GM08714 (cell line): ENCODE data around the gene RRH.
"Not testable (repeated sequence)": the region's sequence is repeated elsewhere in the genome, so short reads cannot be mapped to it uniquely, and the experiment has no call there.

Experiments
- H3K4me3 ChIP-seq: fragments of 200-500 bp; sonication (Bioruptor generic); 2 replicates; pipeline ENCODE4 v1.5.1; 2014; ENCODE audit warnings: mild to moderate bottlenecking, low read length, inconsistent platforms
- ZNF274 ChIP-seq: IDR thresholded peaks from 2 replicates; pipeline ENCODE4 v1.6.1; 2012; ENCODE audit warnings: mild to moderate bottlenecking, low read depth, low read length

Gene RRH

GRCh38 chr4:109864134-109864533 lies 36.4 kb downstream of the RRH start:
- no peak for TF ChIP-seq ZNF274

GRCh38 chr4:109870061-109870460 lies 42.3 kb downstream of the RRH start:
- no peak for TF ChIP-seq ZNF274
- H3K4me3 ChIP-seq, result no peak overlapping the region

More at GRCh38 chr4:109864134-109864533, 36.4 kb downstream of the RRH start:
- H3K4me3 ChIP-seq, result no peak overlapping the region

- H3K4me3 ChIP-seq, result no peak overlapping the region
- no peak for TF ChIP-seq ZNF274
Observed at GRCh38 chr4:109872065-109872464, 44.3 kb downstream of the RRH start.

DNA sequence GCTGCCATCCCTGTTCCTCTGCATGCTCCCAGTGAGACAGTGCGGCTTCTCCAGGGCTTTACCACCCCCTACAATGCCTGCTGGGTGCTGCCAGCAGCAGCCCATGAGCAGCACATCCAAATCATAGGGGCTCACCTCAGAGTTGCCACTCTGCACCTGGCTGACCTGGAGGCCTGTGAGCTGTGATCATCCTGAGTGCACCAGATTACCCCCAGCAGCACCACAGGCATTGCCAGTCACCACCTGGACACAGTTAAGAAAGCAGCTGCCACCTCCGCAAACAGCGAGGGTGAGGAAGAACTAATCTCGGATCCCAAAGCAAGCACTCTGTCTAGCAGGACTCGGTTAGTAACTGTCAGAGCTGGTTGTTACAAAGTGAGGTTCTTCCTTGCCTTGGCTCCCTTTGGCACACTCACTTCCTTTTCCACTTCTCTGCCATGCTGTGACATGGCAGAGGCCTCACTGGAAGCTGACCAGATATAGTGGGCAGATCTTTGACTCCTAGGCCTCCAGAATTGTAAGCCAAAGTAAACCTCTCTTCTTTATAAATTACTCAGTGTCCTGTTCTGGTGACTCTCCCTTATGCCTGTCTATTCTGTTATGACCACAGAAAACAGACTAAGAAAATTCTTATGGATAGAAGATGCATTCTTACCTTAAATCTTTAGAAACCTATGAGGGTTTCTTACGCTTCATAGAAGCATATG lies 45.3 kb downstream of the RRH start:
- H3K4me3 ChIP-seq, result no peak overlapping the region
- TF ChIP-seq ZNF274, result no peak

DNA sequence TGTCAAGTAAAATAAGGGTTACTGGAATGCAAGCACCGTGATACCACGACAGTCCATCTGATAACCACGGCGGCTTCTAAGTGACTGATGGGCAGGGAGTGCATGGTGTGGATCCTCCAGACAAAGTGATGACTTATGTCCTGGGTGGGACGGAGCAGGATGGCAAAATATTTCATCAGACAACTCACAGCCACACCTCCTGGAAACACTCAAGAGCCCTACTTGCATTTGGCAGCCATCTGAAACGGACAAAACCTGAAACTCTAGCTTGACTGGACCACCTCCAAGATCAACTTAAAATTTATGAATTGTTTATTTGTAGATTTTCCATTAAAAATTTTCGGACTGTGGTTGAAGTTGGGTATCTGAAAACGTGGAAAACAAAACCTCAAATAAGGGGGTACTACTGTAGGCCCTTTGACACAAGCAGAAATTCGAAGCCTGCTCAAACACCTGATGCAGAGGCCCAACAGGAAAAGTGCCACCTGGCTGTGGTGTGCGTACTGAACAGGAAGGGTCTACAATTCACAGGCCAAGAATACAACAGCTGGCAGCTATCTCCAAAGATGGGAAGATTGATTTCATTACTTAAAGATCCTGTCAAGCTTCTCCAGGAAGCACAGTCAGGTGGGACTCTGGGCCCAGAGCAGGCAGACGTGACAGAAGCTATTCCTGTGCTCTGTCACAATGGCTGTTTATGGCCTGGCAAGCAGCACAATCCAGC lies 46.2 kb downstream of the RRH start:
- no peak for TF ChIP-seq ZNF274

DNA sequence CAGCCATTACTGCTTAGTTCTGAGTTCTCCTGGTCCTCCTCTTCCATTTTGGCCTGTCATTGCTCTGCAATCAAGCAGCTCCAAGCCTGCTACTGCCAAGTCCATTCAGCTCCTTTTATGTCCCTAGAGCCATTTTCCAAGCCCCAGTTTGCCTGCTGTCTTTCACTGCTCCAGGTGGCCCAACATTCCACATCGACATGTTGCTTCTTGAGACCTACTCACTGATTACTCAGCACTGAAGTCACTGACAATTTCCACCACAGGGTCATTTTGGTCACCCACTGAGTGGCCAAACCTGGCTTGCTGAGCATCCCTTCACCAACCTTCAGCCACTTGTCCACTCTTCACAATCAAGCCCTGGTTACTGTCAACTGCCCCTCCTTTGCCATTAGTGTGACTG lies 47.3 kb downstream of the RRH start:
- TF ChIP-seq ZNF274, result no peak
- H3K4me3 ChIP-seq, result no peak overlapping the region

More for the DNA sequence above, 46.2 kb downstream of the RRH start:
- no peak overlapping the region for H3K4me3 ChIP-seq

- not testable (repeated sequence) for H3K4me3 ChIP-seq
Observed at GRCh38 chr4:109875553-109875952, 47.8 kb downstream of the RRH start.

DNA sequence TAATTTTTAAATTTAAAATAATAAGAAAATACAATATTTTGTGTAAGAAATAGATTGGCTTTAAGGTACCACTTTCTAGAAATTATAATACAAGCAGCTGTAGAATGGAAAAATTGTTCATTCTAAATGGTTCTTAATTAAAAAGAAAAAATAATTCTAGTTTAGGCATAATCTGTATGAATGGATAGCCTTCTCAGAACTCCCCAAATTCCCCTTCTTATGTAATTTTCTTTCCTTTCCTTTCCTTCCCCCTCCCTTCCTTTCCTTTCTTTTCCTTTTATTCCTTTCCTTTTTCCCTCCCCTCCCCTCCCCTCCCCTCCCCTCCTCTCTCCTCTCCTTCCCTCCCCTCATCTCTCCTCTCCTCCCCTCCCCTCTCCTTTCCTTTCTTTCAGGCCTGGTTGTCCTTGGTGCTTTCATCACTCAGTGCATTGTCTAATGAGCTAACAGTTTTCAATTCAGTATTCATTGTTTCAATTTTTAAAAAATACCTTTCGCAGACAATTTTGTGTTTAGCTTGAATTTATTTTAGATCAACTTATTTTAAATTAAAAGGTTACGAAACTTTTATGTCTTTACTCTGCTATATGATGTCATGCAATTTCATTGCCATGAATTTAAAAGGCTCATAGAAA lies 49.0 kb downstream of the RRH start:
- no peak overlapping the region for H3K4me3 ChIP-seq
- no peak for TF ChIP-seq ZNF274

- no peak for TF ChIP-seq ZNF274
- H3K4me3 ChIP-seq, result no peak overlapping the region
Observed at GRCh38 chr4:109877400-109877799, 49.6 kb downstream of the RRH start.

- no peak overlapping the region for H3K4me3 ChIP-seq
- TF ChIP-seq ZNF274, result no peak
Observed at GRCh38 chr4:109878355-109878754, 50.6 kb downstream of the RRH start.

DNA sequence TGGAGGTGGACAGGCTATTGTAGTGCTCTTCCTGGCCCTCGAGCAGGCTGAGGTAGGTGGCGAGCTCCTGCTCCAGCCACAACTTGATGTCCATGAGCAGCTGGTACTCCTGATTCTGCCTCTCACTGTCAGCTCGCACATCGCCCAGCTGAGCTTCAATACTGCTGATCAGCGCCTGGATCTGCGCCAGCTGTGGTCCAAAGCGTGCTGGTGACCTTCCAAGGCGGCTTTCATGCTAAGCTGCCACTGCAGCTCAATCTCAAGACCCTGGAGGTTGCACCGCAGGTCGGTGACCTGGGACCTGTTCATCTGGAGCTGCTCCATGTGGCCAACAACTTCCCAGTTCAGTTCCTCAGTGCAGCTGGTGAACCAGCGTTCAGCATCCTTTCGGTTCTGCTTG lies 51.3 kb downstream of the RRH start:
- H3K4me3 ChIP-seq, result no peak overlapping the region
- no peak for TF ChIP-seq ZNF274

DNA sequence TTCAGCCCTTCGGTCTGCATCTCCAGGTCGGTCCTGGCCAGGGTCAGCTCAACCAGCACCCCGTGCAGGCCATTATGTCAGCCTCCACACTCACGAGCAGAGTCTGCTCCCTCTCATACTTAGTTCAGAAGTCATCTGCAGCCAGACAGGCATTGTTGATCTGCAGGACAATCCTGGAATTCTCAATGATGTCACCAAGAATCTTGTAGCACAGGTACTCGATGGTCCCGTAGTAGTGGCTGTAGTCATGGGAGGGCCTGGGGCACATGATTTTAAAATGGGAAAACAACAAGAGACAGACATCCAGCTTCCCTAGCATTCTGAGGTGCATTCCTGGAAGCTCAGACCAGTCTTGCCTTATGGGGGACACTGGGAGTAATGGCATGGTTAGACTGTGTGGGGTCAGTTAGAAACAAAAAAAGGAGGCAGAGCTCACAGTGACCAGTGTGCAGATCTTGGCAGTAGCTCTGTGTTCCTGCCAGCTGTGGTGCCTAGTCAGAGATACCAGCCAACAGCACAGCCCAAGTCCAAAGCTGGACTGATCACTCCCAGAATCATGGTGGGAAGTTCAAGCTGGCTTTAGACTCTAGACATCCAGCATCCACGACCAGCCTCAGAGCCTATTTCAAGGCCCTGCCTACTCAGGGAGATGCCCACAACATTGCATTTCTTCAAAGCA lies 52.0 kb downstream of the RRH start:
- H3K4me3 ChIP-seq, result no peak overlapping the region
- no peak for TF ChIP-seq ZNF274

DNA sequence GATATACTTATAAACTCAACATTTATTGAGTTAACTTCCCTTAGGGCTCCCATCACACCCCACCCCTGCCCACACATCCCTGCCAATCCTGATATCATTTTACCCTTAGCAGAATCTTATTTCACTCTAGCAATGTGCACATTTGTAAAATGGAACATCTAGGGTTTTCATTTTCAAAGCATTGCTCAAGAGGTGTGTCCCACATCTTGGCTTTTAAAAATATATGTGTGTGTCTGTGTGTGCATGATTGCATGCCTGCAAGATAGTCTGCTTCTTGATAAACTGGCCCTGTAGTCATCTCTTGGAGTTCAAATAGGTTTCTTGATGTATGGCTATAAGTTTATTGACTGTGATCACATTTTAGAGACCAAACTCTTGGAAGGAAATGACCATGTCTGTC lies 58.5 kb downstream of the RRH start:
- no peak overlapping the region for H3K4me3 ChIP-seq
- TF ChIP-seq ZNF274, result no peak

GRCh38 chr4:109887071-109887470 lies 59.3 kb downstream of the RRH start:
- no peak overlapping the region for H3K4me3 ChIP-seq
- no peak for TF ChIP-seq ZNF274
